HepG2 (cell line): ENCODE measurements around the gene DLX6. TPM values are rescaled to one million over a fixed set of nuclear protein-coding genes. Genes with fewer than 3 reads are reported as not detected.
A peak's percentile ranks its signal among the peaks of the same experiment; 100 is the strongest.

Experiments used
- ARID4A ChIP-seq: sonication (generic); formaldehyde crosslinking; IDR thresholded peaks from 2 replicates; pipeline ENCODE4 v1.5.0; 2020; ENCODE audit warnings: mild to moderate bottlenecking, missing genetic modification reagents, borderline replicate concordance
- CENPT ChIP-seq: sonication (generic); formaldehyde crosslinking; IDR thresholded peaks from 2 replicates; pipeline ENCODE4 v1.8.0; 2022; ENCODE audit warnings: low read depth, mild to moderate bottlenecking, moderate library complexity, missing genetic modification reagents
- ETS1 ChIP-seq: sonication (generic); formaldehyde crosslinking; IDR thresholded peaks from 2 replicates; pipeline ENCODE4 v1.4.0; 2020; ENCODE audit warnings: missing genetic modification reagents
- GTF2F1 ChIP-seq: fragments of 150-350 bp; IDR thresholded peaks from 2 replicates; pipeline ENCODE4 v1.6.1; 2014; ENCODE audit warnings: low read length
- HMGA1 ChIP-seq: sonication (generic); formaldehyde crosslinking; conservative IDR thresholded peaks from 2 replicates; pipeline ENCODE4 v1.4.0; 2020; ENCODE audit warnings: missing genetic modification reagents
- JUND ChIP-seq: sonication (generic); formaldehyde crosslinking; IDR thresholded peaks from 2 replicates; pipeline ENCODE4 v1.8.0; 2022; ENCODE audit warnings: mild to moderate bottlenecking, missing genetic modification reagents
- MYPOP ChIP-seq: sonication (generic); formaldehyde crosslinking; IDR thresholded peaks from 2 replicates; pipeline ENCODE4 v1.8.1; 2023; ENCODE audit warnings: mild to moderate bottlenecking, moderate library complexity, missing genetic modification reagents
- NCOA2 ChIP-seq: sonication (generic); formaldehyde crosslinking; IDR thresholded peaks from 2 replicates; pipeline ENCODE4 v1.8.0; 2022; ENCODE audit warnings: inconsistent platforms
- NONO ChIP-seq, 2 experiments: fragments of 450-650 bp in 1 of 2; sonication (generic) in 1 of 2; formaldehyde crosslinking in 1 of 2; IDR thresholded peaks in 1 of 2; conservative IDR thresholded peaks in 1 of 2; 2 replicates each; pipeline versions ENCODE4 v1.6.1 to v1.8.0; 2017 to 2022; ENCODE audit warnings: mild to moderate bottlenecking in 1 of 2, missing genetic modification reagents in 1 of 2, moderate library complexity in 1 of 2
- ZBTB7A ChIP-seq: sonication (generic); formaldehyde crosslinking; IDR thresholded peaks from 2 replicates; pipeline ENCODE4 v1.8.0; 2022; ENCODE audit warnings: mild to moderate bottlenecking, missing genetic modification reagents
- ZMAT5 ChIP-seq: sonication (generic); formaldehyde crosslinking; IDR thresholded peaks from 2 replicates; pipeline ENCODE4 v1.5.0; 2020; ENCODE audit warnings: mild to moderate bottlenecking, low read depth, missing genetic modification reagents, borderline replicate concordance
- ZNF263 ChIP-seq: sonication (generic); formaldehyde crosslinking; IDR thresholded peaks from 2 replicates; pipeline ENCODE4 v1.4.0; 2020; ENCODE audit warnings: missing genetic modification reagents
- ZNF282 ChIP-seq: fragments of 450-650 bp; IDR thresholded peaks from 2 replicates; pipeline ENCODE4 v1.6.1; 2018; ENCODE audit not compliant: partially characterized antibody
- ZSCAN21 ChIP-seq: sonication (generic); formaldehyde crosslinking; IDR thresholded peaks from 2 replicates; pipeline ENCODE4 v1.8.0; 2022; ENCODE audit warnings: mild to moderate bottlenecking, missing genetic modification reagents, moderate library complexity, borderline replicate concordance
- ZSCAN5A ChIP-seq: sonication (generic); formaldehyde crosslinking; IDR thresholded peaks from 2 replicates; pipeline ENCODE4 v1.8.0; 2022; ENCODE audit warnings: mild to moderate bottlenecking, missing genetic modification reagents, borderline replicate concordance
- polyA plus RNA-seq, 8 experiments: library from polyadenylated mRNA; depleted of rRNA in 3 of 8; stranded (reverse) in 7 of 8; unstranded in 1 of 8; fragments of >200 nt; fragmentation: Illumina TruSeq in 4 of 8; extraction: Trizol in 4 of 8; gene quantifications; 2 replicates each; pipeline versions ENCODE4 v1.2.1 to v1.2.3, GENCODE V29; 2011 to 2016; ENCODE audit warnings: low read depth in 4 of 8, missing spikeins in 1 of 8, mixed read lengths in 1 of 8; ENCODE audit not compliant: insufficient read depth in 1 of 8
- total RNA-seq, 5 experiments: library from RNA; depleted of rRNA; stranded (reverse); fragments of >200 nt; fragmentation: Illumina TruSeq; extraction: Trizol; gene quantifications; 2 replicates each; pipeline ENCODE4 v1.2.3, GENCODE V29; 2016; ENCODE audit warnings: low read depth in 1 of 5

DLX6 gene
- total and polyA plus RNA-seq, 2 of the 13 experiments (the other 11 are each of a cell fraction or from before 2014, with no cell fraction given) = 3.5 to 5.5 TPM

- TF ChIP-seq NONO (IDR thresholded peaks at IDR 0.05) (no peak), NONO (CRISPR knock-in tag; conservative IDR thresholded peaks at IDR 0.05) (peak; percentile 40), NCOA2 (CRISPR knock-in tag) (peak; percentile 44; the same call in 1 of the 2 replicates), JUND (CRISPR knock-in tag) (no peak), GTF2F1 (no peak), ZBTB7A (CRISPR knock-in tag) (0 out of 2 replicates have a peak, but pooled peaks have one; percentile 28), ZMAT5 (CRISPR knock-in tag) (no peak), HMGA1 (CRISPR knock-in tag) (no peak), ZSCAN5A (CRISPR knock-in tag) (peak; percentile 50; the same call in 1 of the 2 replicates), MYPOP (CRISPR knock-in tag) (peak; percentile 78), ZNF282 (no peak), ARID4A (CRISPR knock-in tag) (peak; percentile 67), ETS1 (CRISPR knock-in tag) (no peak), ZNF263 (CRISPR knock-in tag) (0 out of 2 replicates have a peak, but pooled peaks have one; percentile 19), ZSCAN21 (CRISPR knock-in tag) (peak; percentile 64; the same call in 1 of the 2 replicates), CENPT (no peak)
Measured at GRCh38 chr7:97005183-97006054, at the start of gene DLX6 (continued).
